Activated naive CD4-positive, alpha-beta T cell treated with anti-CD3 and anti-CD28 coated beads, Interleukin-2, amount 50 U/mL, for 16 hours (primary cell): Measurements from ENCODE around the gene PLEKHG4.

Experiments used
- DNase-seq: peaks from one replicate; pipeline ENCODE4 v3.0.0-alpha.2; 2020

PLEKHG4 gene, protein sequence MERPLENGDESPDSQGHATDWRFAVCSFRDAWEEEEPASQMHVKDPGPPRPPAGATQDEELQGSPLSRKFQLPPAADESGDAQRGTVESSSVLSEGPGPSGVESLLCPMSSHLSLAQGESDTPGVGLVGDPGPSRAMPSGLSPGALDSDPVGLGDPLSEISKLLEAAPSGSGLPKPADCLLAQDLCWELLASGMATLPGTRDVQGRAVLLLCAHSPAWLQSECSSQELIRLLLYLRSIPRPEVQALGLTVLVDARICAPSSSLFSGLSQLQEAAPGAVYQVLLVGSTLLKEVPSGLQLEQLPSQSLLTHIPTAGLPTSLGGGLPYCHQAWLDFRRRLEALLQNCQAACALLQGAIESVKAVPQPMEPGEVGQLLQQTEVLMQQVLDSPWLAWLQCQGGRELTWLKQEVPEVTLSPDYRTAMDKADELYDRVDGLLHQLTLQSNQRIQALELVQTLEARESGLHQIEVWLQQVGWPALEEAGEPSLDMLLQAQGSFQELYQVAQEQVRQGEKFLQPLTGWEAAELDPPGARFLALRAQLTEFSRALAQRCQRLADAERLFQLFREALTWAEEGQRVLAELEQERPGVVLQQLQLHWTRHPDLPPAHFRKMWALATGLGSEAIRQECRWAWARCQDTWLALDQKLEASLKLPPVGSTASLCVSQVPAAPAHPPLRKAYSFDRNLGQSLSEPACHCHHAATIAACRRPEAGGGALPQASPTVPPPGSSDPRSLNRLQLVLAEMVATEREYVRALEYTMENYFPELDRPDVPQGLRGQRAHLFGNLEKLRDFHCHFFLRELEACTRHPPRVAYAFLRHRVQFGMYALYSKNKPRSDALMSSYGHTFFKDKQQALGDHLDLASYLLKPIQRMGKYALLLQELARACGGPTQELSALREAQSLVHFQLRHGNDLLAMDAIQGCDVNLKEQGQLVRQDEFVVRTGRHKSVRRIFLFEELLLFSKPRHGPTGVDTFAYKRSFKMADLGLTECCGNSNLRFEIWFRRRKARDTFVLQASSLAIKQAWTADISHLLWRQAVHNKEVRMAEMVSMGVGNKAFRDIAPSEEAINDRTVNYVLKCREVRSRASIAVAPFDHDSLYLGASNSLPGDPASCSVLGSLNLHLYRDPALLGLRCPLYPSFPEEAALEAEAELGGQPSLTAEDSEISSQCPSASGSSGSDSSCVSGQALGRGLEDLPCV

DNA sequence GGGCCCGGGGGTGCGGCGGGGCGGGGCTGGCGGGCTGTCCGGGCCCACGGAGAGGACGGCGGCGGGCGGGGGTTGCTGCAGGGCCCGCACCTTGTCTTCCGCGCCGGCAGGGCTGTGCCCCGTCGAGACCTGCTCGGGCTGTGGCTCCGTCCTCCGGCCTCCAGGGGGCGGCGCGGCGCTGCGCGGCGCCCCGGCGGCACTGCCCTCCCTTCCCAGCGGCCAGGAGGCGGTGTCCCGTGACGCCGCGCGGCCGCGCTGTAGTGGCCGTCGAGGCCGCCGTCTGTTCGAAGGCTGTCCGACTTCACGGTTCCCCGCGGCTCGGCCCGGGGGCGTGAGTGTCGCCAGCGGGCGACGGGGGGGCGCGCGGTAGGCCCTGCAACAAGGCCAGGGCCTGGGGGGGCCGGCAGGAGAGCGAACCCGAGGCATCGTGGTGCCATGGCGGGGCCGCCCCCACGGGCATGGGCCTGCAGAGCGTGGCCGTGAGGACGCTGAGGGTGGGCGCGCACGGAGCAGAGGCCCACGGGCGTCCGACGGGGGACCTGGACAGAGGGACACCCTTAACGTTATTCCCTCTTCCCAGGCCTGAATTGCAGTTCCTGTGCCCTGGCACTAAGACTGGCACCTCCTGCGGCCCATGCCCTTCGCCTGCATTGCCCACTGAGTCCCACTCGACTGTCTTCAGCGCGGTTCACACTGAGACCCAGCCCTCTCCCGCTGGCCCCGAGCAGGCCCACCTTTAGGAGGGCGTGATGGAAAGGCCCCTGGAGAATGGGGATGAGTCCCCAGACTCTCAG is at the start of gene PLEKHG4:
PLEKHG4 (plus strand) TSS at position 237 of the 794 bp plus-strand sequence; CDS start at position 750, 513 bp downstream.
- DNase-seq, result peak; percentile 85

DNA sequence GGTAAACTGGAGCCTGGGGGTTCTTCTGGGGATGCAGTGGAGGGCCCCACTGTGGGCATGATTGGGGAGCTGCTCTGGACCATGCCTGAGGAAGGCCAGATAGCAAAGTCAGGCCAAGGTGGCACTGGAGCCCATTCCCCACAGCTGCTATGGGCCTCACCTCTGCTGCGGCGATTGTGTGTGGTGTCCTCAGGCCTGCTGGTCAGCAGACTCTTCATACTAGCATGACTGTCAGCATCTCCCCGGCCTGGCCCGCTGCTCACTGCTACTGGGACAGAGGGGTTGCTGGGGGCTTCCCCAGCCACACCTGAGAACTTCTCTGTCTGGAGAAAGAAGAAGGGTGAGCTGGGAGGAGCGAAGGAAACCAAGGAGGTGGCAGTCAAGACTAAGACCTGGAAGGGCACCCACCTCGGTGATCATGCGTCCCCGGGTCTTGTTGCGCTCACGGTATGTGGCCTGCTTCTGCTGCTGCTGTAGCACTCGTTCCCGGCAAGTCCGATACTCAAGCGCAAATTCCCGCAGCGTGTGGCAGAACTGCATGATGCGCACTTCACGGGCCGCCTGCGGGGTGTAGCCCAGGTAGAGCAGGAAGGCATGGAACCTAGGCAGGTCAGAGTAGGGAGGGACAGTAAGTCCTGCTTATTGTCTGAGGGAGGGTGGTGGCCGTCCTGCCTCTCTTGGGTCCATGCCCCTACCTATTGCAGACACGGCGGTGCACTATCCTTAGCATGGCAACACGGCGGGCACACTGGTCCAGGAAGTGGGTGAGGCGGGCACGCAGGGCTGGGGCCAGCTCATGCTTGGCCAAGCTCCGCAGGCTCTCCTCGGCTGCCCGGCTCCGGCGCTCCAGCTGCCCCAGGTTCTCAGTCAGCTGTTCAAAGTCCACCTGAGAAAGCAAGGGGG is 49.2 kb upstream of the PLEKHG4 start:
- DNase-seq, result no peak

DNA sequence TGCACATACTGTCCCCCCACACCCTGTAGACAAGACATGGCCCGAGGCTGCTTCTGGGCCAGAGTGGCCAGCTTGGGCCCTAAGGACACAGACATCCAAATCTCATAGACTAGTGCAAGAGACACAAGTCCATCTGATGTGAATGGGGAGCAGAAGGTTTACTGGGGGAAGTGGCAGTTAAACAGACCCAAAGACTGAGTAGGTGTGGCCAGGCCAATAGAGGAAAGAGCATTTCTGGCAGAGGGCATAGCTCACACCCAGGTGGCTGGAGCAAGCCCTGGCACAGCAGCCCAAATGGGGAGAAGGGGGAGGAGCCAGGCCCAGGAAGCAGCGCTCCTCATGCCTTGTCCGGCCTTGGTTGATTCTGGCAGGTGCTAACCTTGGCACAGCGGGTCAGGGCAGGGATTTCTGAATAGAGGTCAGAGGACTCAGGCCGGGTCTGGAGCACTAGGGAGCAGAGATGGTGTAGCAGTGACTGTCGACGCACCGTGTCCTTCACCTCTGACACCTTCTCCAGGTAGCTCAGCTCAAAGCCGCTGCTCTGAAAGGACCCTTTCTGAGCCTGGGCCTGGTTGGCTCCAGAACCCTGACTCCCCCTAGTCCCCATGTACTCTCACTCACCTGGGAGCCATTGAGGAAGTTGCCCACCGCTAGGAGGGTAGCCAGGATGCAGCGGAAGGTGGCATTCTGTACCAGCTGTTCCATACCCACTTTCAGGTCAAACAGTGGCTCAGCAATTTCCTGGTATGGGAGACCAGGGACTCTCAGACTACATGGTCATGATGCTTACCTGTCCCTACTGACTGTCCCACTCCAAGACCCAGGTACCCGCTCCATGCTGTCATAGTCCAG is 48.3 kb upstream of the PLEKHG4 start:
- DNase-seq, result no peak

DNA sequence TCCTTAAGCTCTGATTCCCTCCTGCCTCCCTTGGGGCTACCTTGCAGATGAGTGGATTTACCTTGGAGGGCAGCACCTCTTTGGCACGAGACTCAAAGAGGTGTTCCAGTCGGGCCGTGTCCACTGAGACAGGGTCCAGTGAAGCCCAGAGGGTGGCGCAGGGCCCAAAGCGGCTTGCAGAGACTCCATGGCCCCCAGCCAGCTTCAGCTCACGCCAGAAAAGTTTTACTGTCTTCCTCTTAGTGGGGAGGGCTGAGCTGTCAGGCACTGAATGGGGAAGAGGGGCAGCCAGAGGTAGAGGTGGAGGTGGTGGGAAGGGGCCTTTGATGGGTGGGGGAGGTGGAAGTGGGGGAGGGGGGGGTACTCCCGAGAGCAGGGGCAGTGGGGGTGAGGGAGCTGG is 45.7 kb upstream of the PLEKHG4 start:
- DNase-seq, result no peak

DNA sequence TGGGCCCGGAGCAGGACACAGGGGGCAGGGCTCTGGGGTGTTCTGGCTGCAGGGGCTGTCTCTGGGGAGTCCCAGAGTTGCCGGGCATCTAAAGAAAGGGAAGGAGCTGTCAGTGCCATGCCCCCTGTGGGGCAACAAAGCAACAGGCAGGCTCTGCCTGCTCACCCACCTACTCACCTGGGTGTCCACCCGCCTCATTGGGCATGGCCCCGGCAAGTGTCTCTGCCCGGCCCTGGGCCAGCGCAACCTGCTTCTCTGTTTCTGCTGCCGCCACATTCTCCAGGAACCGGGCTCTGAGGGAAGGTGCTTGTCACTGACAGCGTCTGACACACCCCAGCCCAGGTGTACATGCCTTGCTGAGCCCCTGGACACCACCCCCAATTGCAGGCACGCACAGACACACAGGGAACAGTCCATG is 45.1 kb upstream of the PLEKHG4 start:
- DNase-seq, result no peak

DNA sequence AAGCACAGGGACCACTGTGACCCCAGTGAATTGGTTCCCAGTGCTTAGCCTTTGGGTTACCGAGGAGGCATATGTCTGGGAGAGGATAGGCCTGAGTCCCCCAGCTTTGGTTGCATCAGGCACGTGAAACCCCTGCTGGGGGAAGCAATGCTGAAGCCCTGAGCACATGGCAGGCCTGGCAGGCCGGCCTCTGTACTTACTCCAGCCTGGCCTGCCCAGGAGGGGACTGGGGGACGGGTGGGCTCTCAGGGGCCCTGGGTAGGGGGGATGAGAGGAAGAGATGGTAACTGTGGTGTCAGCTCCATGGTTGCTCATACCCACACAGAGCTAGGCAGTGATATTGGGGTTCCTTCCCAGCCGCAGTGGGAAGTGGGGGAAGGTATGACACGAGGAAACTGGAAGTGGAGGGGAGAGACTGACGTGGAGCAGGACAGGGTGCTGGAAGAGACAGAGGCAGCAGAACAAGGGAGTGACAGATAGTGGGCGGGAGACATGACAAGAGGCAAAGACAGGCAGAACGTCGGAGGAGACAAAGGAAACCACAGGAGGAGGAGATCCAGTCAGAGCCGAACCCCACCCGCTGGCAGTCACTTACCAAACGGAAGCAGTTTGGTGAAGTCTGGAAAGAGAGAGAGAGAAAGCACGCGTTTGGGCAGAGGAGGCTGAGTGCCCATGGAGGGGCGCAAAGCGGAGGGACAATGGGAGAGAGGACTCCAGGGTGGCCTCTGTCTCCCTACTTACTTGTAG is 43.3 kb upstream of the PLEKHG4 start:
- DNase-seq, result no peak

DNA sequence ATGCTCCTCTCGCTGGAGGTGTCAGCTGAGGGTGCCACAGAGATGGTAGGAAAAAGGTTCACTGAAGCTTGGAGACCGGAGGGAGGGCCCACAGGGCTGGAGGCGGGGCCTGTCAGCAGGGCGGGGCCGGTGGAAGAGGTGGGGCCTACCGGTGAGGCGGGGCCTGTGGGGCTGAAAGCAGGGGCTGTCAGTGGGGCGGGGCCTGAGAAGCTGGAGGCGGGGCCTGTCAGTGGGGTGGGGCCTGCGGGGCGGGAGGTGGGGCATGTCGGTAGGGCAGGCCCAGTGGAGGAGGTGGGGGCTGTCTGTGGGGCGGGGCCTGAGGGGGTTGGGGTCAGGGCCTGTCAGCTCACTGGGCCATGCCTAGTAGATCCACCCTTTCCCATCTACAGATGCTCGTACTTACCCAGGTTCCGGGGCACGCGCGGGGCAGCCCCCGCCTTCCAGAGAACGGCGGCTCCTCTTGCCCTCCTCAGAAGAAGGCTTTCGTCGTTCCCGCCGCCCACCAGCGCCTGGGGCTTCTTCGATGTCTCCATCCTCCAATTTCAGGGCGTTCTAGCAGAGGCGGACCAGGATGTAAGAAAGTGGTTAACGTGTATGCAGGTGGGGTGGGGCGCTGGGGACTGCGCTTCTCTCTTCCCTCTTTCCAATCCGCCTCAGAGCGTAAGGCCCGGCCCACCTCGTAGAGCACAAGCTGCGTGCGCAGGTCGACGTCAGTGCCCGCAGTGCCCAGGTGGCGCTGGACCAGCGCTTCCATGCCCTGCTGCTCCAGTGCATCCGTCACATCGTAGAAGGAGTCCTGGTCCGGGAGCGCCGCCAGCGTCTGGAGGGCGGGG is 42.6 kb upstream of the PLEKHG4 start:
- peak; percentile 68 for DNase-seq

DNA sequence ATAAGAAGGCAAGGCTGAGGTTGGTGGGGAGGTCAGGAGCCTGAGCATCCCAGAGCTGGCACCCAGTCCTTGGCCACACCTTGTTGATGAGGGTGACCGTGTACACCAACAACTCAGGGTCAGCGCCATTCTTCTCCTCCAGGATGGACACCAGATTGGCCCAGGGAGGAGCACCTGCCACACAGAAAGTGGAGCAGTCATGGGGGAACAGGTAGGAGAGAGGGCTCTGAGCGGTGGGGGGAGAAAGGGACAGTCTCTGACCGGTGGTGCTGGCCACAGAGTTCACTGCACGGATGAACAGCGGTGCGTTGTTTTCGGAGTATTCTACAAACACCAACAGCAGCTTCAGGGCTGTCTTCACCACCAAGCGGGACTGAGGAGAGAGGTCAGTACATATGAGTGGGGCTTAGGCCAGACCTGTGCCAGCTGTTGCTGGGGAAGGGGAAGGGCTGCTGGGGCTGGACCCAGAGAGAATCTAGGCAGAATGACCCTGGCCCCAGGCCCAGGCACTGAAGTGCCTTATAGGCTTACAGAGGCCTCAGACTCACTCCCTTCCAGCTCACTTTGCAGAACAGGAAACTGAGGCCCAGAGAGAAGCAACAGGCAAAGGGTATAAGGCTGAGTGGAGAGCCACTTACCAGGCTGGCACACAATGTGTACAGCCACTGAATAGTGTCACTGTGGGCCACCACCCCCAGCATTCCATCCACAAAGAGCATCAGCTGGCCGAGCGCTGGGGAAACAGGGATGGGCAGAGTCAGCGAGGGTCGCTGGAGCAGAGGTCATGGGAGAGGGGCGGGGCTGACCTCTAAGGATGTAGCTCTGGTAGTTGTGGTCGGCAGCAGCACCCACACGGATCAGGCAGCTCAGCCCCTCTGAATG is 41.7 kb upstream of the PLEKHG4 start:
- no peak for DNase-seq

DNA sequence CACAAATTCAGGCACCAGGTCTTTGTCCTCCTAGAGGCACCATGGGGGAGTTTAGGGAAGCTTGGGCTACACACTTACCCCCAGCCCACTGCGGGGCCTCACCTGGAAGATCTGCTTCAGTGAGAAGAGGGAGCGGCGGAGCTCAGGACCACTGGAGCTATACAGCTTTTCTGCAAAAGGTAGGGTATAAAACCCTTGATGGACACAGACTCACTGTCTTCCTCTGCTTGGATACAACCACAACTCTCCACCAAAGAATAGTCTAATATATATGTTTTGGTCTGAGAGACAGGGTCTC is 41.1 kb upstream of the PLEKHG4 start:
- DNase-seq, result no peak

DNA sequence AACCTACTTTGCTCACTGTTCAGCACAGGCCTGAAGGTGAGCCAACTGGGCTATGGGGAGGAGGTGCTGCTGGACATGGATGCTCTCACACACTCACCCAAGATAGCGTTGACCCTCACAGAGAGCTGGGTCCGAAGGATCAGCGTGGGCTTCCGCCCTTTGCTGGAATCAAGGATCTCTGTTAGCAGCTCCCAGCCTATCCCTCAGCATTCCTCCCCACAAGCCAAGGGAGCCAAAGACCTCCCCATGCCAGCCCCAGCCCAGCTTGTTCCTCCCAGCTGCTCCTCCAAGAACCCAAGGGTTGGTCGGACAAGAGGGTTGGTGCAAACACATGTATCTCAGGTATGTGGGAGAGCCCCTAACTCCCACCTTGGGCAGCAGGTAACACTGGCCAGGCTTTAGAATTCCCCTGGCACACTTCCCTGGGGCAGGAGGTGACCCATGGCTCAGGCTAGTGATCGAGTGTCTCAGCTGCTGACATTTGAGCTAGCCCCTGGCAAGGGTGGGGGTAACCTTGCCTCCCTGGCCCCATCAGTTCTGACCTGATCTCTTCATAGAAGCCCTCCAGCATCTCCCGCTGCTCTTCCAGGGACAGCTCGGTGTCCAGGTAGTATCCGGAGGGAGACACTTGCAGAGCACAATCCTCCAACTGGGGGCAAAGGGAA is 40.4 kb upstream of the PLEKHG4 start:
- no peak for DNase-seq

DNA sequence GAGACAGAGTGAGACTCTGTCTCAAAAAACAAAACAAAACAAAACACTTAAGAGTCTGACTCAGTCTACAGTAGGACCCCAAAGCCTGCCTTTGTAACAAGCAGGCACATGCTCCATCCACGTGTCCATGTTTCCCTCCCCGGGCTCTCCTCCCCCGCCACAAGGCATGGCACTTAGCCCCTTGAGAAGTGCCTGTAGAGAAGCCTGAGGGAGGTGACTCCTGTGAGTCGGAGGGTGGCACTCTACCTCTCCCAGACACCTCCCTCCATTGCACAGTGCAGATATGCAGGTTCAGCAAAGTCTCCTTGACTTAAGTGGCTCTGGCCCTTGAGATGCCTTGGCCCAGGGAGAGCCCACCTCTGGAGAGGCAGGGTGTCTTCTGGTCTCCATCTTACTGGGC is 38.8 kb upstream of the PLEKHG4 start:
- DNase-seq, result no peak

DNA sequence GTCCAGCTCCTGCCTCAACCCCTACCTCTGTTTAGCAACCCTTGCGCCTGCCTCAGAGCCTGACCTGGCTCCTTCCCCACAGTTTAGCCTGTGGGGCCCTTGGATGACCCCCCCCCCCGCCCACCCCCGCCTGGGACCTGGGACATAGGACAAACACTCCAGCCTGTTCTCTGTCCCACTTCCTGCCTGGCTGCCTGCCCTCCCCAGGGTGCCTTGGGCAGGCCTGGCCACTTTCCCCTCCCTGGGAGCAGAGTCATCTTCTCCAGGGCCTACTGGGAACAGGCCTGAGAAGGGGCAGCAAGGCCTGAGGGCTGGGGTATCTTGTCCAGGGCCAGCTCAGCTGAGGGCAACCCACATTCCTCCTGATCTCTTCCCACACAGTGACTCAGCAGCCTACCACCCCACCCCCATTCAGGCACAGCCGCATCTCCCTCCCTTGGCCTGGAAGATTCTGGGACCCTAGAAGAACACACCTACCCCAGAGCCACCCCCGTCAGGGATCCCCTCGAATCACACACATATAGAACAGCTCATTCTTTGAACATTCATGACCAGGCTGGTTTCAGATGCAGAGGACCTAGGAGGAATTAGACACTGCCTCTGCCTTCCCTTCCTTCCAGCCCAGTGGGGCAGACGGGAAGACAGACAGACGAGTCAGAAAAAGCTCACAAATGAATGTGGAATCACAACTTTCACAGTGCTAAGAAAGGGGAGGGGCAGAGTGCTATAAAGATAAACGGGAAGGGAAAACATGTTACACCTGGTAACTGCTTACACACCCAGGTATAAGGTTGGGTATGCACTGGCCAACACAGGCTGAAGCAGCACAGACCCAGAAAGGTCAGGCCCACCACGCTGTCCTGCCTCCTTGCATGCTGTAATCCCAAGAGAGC is 38.1 kb upstream of the PLEKHG4 start:
- no peak for DNase-seq

DNA sequence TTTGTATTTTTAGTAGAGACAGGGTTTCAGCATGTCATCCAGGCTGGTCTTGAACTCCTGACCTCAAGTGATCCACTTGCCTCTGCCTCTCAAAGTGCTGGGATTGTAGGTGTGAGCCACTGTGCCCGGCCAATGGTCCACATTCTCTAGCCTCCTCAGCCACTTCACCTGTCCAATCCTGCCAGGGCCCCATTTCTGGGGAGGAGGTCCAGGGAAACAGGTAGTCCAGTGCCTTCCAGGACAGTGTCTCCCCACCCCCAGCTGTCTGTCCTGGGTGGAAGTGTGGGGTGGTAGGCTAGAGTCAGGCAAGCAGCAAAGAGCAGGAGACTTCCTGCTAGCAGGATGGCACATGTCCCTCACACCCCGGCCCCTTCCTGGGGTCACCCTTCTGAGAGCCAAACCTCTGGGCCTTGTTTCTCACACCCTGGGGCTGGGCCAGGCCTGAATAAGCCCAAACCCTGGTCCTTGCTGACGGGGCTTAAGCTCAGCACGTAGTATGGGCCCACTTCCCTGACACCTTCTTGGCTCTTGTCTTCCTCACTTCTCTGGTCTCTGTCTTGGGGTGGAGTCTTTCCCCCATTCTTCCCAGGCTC is 37.1 kb upstream of the PLEKHG4 start:
- no peak for DNase-seq

DNA sequence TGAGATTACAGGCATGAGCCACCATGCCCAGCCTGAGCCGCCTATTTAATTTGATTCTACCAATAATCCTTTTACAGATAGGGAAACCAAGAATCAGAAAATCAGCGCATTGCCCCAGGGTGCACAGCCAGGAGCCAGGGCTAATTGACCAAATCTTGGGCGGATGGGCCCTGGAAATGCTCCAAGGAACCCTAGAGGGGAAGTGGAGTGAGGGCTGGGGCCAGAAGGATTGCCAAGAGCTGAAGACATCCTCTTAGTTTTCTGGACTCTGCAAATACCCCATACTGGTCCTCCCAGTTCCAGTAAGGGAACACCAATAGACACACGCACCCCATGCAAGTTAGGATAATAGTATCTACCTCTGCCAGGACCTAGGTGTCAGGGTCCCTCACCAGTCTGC is 35.9 kb upstream of the PLEKHG4 start:
- DNase-seq, result no peak

DNA sequence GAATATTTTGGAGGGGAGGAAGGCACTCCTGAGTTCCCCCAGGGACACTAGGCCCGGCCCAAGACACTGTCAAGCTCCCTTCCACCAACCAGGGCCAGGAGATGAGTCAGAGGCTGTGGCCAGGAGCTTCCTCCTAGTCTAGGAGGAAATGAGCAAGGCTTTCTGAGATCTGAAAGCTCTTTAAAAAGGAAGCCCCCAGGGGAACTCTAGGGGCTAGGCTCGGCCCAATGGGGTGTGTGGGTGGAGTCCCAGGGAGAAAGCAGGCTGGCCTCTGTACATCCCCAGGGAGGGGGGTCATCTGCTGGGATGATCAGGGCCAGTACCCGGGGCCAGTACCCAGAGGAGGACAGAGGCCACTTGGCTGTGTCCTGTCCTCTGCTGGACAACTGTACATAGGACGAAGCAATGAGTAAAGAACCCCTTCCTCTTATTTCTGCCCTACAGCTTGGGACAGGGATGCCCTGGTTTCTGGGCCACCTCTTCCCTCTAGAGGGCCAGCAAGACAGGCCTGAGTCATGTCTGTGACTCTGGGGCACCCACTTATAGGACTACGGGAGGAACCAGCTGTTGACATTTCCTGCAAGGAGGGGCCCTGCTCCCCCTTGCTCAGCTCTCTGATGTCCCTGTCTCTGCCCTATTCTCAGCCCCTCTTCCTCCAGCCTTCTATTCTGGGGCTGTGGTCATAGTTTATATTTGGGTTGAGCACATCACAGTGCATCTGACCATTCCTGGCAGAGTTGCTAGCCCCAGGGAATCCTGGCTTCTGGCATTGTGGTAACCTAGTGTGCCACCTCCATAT is 34.7 kb upstream of the PLEKHG4 start:
- DNase-seq, result peak; percentile 72
